ENCODE measurements around the gene NKAPL. TPM values are rescaled to one million over a fixed set of nuclear protein-coding genes. Genes with fewer than 3 reads are reported as not detected.

Gene NKAPL
- total and polyA plus RNA-seq, 2 of the 13 experiments (the other 11 are each of a cell fraction or from before 2014, with no cell fraction given): not detected

DNA sequence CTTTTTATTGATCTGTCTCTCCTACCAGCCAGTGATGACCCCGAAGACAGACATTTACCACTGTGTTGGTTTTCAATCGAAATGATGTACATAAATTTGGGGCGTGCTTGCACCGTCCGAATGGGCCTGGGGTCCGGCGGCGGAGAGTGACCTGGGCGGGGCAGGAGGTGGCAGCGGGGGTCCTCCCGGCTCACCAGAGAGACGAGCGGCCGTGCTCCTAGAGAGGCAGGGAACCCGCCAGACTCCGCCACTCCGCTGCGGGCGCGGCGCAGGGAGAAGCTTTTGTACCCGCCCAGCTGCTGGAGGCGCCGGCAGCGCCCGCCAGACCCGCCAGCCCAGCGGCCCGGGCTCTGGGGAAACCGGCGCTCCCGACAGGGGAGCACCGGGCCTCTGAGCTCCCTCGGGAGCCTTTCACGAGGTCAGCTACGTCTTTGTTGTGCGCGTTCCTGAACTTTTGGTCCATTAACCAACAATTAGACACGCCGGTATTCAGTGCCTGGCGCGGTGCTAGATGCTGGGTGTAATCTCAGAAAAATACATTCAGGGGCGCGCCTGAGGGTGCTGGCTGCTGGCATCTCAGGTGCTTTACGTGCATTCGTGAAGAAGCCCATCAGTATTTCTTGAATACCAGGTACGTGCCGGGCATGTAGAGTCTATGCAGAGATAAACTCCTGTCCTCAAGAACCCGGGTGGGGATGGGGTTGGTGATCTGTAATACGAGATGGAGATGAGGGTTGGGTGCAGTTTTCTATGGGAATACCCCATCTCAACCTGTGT is 22.4 kb downstream of the NKAPL start, which contains the start of gene PGBD1 (continued):
- TF ChIP-seq, protein P1, sequence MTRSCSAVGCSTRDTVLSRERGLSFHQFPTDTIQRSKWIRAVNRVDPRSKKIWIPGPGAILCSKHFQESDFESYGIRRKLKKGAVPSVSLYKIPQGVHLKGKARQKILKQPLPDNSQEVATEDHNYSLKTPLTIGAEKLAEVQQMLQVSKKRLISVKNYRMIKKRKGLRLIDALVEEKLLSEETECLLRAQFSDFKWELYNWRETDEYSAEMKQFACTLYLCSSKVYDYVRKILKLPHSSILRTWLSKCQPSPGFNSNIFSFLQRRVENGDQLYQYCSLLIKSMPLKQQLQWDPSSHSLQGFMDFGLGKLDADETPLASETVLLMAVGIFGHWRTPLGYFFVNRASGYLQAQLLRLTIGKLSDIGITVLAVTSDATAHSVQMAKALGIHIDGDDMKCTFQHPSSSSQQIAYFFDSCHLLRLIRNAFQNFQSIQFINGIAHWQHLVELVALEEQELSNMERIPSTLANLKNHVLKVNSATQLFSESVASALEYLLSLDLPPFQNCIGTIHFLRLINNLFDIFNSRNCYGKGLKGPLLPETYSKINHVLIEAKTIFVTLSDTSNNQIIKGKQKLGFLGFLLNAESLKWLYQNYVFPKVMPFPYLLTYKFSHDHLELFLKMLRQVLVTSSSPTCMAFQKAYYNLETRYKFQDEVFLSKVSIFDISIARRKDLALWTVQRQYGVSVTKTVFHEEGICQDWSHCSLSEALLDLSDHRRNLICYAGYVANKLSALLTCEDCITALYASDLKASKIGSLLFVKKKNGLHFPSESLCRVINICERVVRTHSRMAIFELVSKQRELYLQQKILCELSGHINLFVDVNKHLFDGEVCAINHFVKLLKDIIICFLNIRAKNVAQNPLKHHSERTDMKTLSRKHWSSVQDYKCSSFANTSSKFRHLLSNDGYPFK (CRISPR knock-in tag; IDR thresholded peaks at IDR 0.05; ENCODE audit: borderline replicate concordance): peak; percentile 58; the same call in 1 of the 2 replicates
- TF ChIP-seq, protein P2, sequence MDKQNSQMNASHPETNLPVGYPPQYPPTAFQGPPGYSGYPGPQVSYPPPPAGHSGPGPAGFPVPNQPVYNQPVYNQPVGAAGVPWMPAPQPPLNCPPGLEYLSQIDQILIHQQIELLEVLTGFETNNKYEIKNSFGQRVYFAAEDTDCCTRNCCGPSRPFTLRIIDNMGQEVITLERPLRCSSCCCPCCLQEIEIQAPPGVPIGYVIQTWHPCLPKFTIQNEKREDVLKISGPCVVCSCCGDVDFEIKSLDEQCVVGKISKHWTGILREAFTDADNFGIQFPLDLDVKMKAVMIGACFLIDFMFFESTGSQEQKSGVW (CRISPR knock-in tag; IDR thresholded peaks at IDR 0.05; ENCODE audit: borderline replicate concordance): no peak
- TF ChIP-seq ARNTL (CRISPR knock-in tag; IDR thresholded peaks at IDR 0.05): no peak
- TF ChIP-seq, protein P3, sequence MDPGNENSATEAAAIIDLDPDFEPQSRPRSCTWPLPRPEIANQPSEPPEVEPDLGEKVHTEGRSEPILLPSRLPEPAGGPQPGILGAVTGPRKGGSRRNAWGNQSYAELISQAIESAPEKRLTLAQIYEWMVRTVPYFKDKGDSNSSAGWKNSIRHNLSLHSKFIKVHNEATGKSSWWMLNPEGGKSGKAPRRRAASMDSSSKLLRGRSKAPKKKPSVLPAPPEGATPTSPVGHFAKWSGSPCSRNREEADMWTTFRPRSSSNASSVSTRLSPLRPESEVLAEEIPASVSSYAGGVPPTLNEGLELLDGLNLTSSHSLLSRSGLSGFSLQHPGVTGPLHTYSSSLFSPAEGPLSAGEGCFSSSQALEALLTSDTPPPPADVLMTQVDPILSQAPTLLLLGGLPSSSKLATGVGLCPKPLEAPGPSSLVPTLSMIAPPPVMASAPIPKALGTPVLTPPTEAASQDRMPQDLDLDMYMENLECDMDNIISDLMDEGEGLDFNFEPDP (CRISPR knock-in tag; conservative IDR thresholded peaks at IDR 0.05): no peak
- peak; percentile 64 for TF ChIP-seq SRSF1 (optimal IDR thresholded peaks at IDR 0.05; ENCODE audit: low read depth, low read length)
- no peak for TF ChIP-seq DPF2 (CRISPR knock-in tag; IDR thresholded peaks at IDR 0.05; ENCODE audit: borderline replicate concordance, low read depth)
- TF ChIP-seq HNRNPH1 (optimal IDR thresholded peaks at IDR 0.05; ENCODE audit: low read depth, low read length): no peak
- no peak for TF ChIP-seq PITX1 (CRISPR knock-in tag; IDR thresholded peaks at IDR 0.05)
- TF ChIP-seq, protein P4, sequence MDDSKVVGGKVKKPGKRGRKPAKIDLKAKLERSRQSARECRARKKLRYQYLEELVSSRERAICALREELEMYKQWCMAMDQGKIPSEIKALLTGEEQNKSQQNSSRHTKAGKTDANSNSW (CRISPR knock-in tag; IDR thresholded peaks at IDR 0.05; ENCODE audit: borderline replicate concordance): no peak
- TF ChIP-seq ZNF607 (CRISPR knock-in tag; IDR thresholded peaks at IDR 0.05; ENCODE audit: borderline replicate concordance): no peak; the same call in 1 of the 2 replicates
- TF ChIP-seq ZNF264 (CRISPR knock-in tag; IDR thresholded peaks at IDR 0.05): no peak
- no peak for TF ChIP-seq NR2F6 (IDR thresholded peaks at IDR 0.05)
- TF ChIP-seq NR2F6 (CRISPR knock-in tag; IDR thresholded peaks at IDR 0.05): peak; percentile 50; the same call in 1 of the 2 replicates
- TF ChIP-seq, protein P5, sequence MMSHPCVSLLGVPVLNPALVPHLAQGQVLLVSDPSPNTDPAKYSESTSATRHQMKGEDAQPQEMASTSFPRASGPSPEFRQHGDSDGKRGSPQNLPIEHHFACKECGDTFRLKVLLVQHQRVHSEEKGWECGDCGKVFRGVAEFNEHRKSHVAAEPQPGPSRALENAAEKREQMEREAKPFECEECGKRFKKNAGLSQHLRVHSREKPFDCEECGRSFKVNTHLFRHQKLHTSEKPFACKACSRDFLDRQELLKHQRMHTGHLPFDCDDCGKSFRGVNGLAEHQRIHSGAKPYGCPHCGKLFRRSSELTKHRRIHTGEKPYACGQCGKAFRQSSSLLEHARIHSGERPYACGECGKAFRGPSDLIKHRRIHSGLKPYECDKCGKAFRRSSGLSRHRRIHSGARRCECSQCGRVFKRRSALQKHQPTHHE (CRISPR knock-in tag; IDR thresholded peaks at IDR 0.05; ENCODE audit: borderline replicate concordance): no peak
- TF ChIP-seq NFKBIZ (CRISPR knock-in tag; IDR thresholded peaks at IDR 0.05): no peak
- TF ChIP-seq KDM1A (CRISPR knock-in tag; IDR thresholded peaks at IDR 0.05): no peak
- TF ChIP-seq, protein P6, sequence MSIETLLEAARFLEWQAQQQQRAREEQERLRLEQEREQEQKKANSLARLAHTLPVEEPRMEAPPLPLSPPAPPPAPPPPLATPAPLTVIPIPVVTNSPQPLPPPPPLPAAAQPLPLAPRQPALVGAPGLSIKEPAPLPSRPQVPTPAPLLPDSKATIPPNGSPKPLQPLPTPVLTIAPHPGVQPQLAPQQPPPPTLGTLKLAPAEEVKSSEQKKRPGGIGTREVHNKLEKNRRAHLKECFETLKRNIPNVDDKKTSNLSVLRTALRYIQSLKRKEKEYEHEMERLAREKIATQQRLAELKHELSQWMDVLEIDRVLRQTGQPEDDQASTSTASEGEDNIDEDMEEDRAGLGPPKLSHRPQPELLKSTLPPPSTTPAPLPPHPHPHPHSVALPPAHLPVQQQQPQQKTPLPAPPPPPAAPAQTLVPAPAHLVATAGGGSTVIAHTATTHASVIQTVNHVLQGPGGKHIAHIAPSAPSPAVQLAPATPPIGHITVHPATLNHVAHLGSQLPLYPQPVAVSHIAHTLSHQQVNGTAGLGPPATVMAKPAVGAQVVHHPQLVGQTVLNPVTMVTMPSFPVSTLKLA (IDR thresholded peaks at IDR 0.05): no peak
- no peak for TF ChIP-seq ZNF724P (CRISPR knock-in tag; IDR thresholded peaks at IDR 0.05; ENCODE audit: borderline replicate concordance)
- TF ChIP-seq, protein P7, sequence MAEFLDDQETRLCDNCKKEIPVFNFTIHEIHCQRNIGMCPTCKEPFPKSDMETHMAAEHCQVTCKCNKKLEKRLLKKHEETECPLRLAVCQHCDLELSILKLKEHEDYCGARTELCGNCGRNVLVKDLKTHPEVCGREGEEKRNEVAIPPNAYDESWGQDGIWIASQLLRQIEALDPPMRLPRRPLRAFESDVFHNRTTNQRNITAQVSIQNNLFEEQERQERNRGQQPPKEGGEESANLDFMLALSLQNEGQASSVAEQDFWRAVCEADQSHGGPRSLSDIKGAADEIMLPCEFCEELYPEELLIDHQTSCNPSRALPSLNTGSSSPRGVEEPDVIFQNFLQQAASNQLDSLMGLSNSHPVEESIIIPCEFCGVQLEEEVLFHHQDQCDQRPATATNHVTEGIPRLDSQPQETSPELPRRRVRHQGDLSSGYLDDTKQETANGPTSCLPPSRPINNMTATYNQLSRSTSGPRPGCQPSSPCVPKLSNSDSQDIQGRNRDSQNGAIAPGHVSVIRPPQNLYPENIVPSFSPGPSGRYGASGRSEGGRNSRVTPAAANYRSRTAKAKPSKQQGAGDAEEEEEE (CRISPR knock-in tag; IDR thresholded peaks at IDR 0.05; ENCODE audit: borderline replicate concordance): no peak

Measured in HepG2 (cell line).